Neural cell (in vitro differentiated cells): ENCODE results near the gene KHK. TPM values are rescaled to one million over a fixed set of nuclear protein-coding genes. Genes with fewer than 3 reads are reported as not detected.

Experiments
- H2AFZ ChIP-seq: fragments of 200-600, 300-800 bp; sonication (generic), shearing (Covaris generic); 2 replicates; pipeline ENCODE4 v1.6.0; 2014; ENCODE audit warnings: low read depth, mild to moderate bottlenecking, antibody characterized with exemption, low read length, moderate library complexity
- H3F3A ChIP-seq: fragments of 200-600 bp; shearing (Covaris generic); 2 replicates; pipeline ENCODE4 v1.6.1; 2016; ENCODE audit warnings: mild to moderate bottlenecking, moderate library complexity, mixed read lengths, antibody characterized with exemption, low read length; ENCODE audit not compliant: insufficient read depth, poor library complexity, severe bottlenecking
- H3K27ac ChIP-seq: fragments of 200-600, 300-800 bp; sonication (generic), shearing (Covaris generic); 2 replicates; pipeline ENCODE4 v1.5.1; 2014; ENCODE audit warnings: mild to moderate bottlenecking, low read length, moderate library complexity
- H3K27me3 ChIP-seq: fragments of 300-800, 200-600 bp; sonication (generic), shearing (Covaris generic); 2 replicates; pipeline ENCODE4 v1.6.0; 2014; ENCODE audit warnings: mild to moderate bottlenecking, low read depth, low read length, moderate library complexity; ENCODE audit not compliant: insufficient read depth
- H3K36me3 ChIP-seq: fragments of 300-800, 200-600 bp; sonication (generic), shearing (Covaris generic); 2 replicates; pipeline ENCODE4 v1.5.1; 2014; ENCODE audit warnings: mild to moderate bottlenecking, antibody characterized with exemption, low read length, moderate library complexity; ENCODE audit not compliant: insufficient read depth
- H3K4me2 ChIP-seq: fragments of 300-800, 200-600 bp; sonication (generic), shearing (Covaris generic); 2 replicates; pipeline ENCODE4 v1.6.0; 2014; ENCODE audit warnings: mild to moderate bottlenecking, low read length
- H3K4me3 ChIP-seq: fragments of 300-800, 200-600 bp; sonication (generic), shearing (Covaris generic); 2 replicates; pipeline ENCODE4 v1.5.1; 2014; ENCODE audit warnings: mild to moderate bottlenecking, low read length, moderate library complexity
- H3K79me2 ChIP-seq: fragments of 200-600 bp; shearing (Covaris generic); replicated peaks from 2 replicates; pipeline ENCODE4 v1.6.0; 2014; ENCODE audit warnings: mild to moderate bottlenecking, low read length, moderate library complexity; ENCODE audit not compliant: insufficient read depth
- H3K9ac ChIP-seq: fragments of 300-800, 200-600 bp; sonication (generic), shearing (Covaris generic); 2 replicates; pipeline ENCODE4 v1.6.1; 2016; ENCODE audit warnings: mild to moderate bottlenecking, low read length, mixed read lengths
- H3K9me2 ChIP-seq: fragments of 200-600 bp; shearing (Covaris generic); 2 replicates; pipeline ENCODE4 v1.6.1; 2016; ENCODE audit warnings: mild to moderate bottlenecking, low read length, mixed read lengths; ENCODE audit not compliant: insufficient read depth
- H3K9me3 ChIP-seq: fragments of 200-600, 300-800 bp; sonication (generic), shearing (Covaris generic); 2 replicates; pipeline ENCODE4 v1.6.1; 2016; ENCODE audit warnings: mild to moderate bottlenecking, mixed run types, low read length, moderate library complexity, mixed read lengths
- H4K20me1 ChIP-seq: fragments of 200-600 bp; shearing (Covaris generic); 2 replicates; pipeline ENCODE4 v1.6.1; 2016; ENCODE audit warnings: mild to moderate bottlenecking, mixed run types; ENCODE audit not compliant: insufficient read depth
- EP300 ChIP-seq: fragments of 450-650 bp; conservative IDR thresholded peaks from 2 replicates; pipeline ENCODE4 v1.6.1; 2014; ENCODE audit warnings: antibody characterized with exemption, mild to moderate bottlenecking, moderate library complexity; ENCODE audit not compliant: poor library complexity, severe bottlenecking
- EZH2 ChIP-seq: fragments of 200-600, 300-800 bp; shearing (Covaris generic), sonication (generic); IDR thresholded peaks from 2 replicates; pipeline ENCODE4 v1.6.1; 2014; ENCODE audit warnings: antibody characterized with exemption, low read length, borderline replicate concordance, mild to moderate bottlenecking; ENCODE audit not compliant: insufficient read depth, poor library complexity, severe bottlenecking
- MXI1 ChIP-seq: fragments of 450-650 bp; conservative IDR thresholded peaks from 2 replicates; pipeline ENCODE4 v1.6.1; 2014; ENCODE audit warnings: antibody characterized with exemption, mild to moderate bottlenecking; ENCODE audit not compliant: poor library complexity, severe bottlenecking
- POLR2AphosphoS5 ChIP-seq: IDR thresholded peaks from 2 replicates; pipeline ENCODE4 v1.6.1; 2012
- RAD21 ChIP-seq: fragments of 450-650 bp; conservative IDR thresholded peaks from 2 replicates; pipeline ENCODE4 v1.6.1; 2014; ENCODE audit warnings: antibody characterized with exemption, mild to moderate bottlenecking, moderate library complexity
- SMC3 ChIP-seq: fragments of 450-650 bp; conservative IDR thresholded peaks from 2 replicates; pipeline ENCODE4 v1.6.1; 2014; ENCODE audit warnings: antibody characterized with exemption, mild to moderate bottlenecking, moderate library complexity; ENCODE audit not compliant: poor library complexity
- TAF1 ChIP-seq: IDR thresholded peaks from 2 replicates; pipeline ENCODE4 v1.6.1; 2012; ENCODE audit warnings: low read depth
- polyA plus RNA-seq: library from polyadenylated mRNA; depleted of rRNA; stranded (reverse); fragments of >200 nt; gene quantifications from 2 replicates; pipeline ENCODE4 v1.2.3, GENCODE V29; 2014
- TF ChIP-seq, protein P1 (sequence below): fragments of 450-650 bp; IDR thresholded peaks from 2 replicates; pipeline ENCODE4 v1.5.1; 2014; ENCODE audit warnings: antibody characterized with exemption, mild to moderate bottlenecking, moderate library complexity; ENCODE audit not compliant: poor library complexity, severe bottlenecking
- TF ChIP-seq, protein P2 (sequence below): IDR thresholded peaks from 2 replicates; pipeline ENCODE4 v1.6.1; 2012; ENCODE audit warnings: borderline replicate concordance

KHK gene
- polyA plus RNA-seq, 1 donor from 2014 or later, result 4.1 TPM

DNA sequence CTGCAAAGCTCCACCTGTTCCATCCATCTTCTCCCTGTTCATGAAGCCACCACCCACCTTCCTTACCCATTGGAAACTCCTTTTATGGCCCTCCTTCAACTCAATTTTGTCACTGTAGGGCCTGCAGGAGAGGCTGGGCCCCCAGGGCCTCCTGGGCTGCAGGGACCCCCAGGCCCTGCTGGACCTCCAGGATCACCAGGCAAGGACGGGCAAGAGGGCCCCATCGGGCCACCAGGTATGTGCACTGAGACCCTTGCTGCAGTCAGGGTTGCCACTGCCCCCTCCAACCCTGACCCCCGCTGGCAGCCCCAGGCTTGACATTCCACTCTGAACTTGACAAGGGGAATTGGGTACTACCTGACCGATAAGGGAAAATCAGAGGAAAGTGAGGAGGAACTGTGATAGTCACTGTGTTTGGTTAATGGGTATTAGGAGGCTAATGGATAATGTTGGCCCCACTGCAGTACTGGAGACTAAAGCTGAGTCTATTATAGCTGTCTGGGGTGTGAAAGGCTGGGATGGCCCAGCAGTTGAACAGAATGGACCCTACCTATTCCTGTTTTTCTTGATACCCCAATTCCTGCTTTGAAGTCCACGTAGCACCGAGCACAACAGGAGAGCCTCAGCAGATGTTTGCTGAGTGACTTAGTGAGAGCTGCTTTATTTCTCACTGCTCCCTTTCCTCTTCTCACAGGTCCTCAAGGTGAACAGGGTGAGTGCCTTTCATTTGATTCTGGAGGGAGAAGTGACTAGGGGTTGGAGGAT lies 2.1 kb upstream of the KHK start:
- Histone ChIP-seq H3F3A (no peaks in the 10 kb centered on the region), H3K79me2 (no peaks in the 10 kb centered on the region), H4K20me1 (no peaks in the 10 kb centered on the region), H3K9me2 (no peaks in the 10 kb centered on the region), H3K27me3 (peaks cover 10% of the 10 kb centered on the region), H3K4me3 (no peak overlapping the region), H3K27ac (no peak overlapping the region), H3K4me2 (no peak overlapping the region), H2AFZ (no peak overlapping the region), H3K36me3 (no peaks in the 10 kb centered on the region), H3K9ac (no peak overlapping the region), H3K9me3 (no peaks in the 10 kb centered on the region)
- no peak for TF ChIP-seq POLR2AphosphoS5
- TF ChIP-seq SMC3, result no peak
- TF ChIP-seq TAF1, result no peak
- no peak for TF ChIP-seq EP300
- no peak for TF ChIP-seq EZH2
- TF ChIP-seq MXI1, result no peak
- TF ChIP-seq, protein P1, sequence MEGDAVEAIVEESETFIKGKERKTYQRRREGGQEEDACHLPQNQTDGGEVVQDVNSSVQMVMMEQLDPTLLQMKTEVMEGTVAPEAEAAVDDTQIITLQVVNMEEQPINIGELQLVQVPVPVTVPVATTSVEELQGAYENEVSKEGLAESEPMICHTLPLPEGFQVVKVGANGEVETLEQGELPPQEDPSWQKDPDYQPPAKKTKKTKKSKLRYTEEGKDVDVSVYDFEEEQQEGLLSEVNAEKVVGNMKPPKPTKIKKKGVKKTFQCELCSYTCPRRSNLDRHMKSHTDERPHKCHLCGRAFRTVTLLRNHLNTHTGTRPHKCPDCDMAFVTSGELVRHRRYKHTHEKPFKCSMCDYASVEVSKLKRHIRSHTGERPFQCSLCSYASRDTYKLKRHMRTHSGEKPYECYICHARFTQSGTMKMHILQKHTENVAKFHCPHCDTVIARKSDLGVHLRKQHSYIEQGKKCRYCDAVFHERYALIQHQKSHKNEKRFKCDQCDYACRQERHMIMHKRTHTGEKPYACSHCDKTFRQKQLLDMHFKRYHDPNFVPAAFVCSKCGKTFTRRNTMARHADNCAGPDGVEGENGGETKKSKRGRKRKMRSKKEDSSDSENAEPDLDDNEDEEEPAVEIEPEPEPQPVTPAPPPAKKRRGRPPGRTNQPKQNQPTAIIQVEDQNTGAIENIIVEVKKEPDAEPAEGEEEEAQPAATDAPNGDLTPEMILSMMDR, result no peak
- TF ChIP-seq RAD21, result no peak
- TF ChIP-seq, protein P2, sequence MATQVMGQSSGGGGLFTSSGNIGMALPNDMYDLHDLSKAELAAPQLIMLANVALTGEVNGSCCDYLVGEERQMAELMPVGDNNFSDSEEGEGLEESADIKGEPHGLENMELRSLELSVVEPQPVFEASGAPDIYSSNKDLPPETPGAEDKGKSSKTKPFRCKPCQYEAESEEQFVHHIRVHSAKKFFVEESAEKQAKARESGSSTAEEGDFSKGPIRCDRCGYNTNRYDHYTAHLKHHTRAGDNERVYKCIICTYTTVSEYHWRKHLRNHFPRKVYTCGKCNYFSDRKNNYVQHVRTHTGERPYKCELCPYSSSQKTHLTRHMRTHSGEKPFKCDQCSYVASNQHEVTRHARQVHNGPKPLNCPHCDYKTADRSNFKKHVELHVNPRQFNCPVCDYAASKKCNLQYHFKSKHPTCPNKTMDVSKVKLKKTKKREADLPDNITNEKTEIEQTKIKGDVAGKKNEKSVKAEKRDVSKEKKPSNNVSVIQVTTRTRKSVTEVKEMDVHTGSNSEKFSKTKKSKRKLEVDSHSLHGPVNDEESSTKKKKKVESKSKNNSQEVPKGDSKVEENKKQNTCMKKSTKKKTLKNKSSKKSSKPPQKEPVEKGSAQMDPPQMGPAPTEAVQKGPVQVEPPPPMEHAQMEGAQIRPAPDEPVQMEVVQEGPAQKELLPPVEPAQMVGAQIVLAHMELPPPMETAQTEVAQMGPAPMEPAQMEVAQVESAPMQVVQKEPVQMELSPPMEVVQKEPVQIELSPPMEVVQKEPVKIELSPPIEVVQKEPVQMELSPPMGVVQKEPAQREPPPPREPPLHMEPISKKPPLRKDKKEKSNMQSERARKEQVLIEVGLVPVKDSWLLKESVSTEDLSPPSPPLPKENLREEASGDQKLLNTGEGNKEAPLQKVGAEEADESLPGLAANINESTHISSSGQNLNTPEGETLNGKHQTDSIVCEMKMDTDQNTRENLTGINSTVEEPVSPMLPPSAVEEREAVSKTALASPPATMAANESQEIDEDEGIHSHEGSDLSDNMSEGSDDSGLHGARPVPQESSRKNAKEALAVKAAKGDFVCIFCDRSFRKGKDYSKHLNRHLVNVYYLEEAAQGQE, result no peak

DNA sequence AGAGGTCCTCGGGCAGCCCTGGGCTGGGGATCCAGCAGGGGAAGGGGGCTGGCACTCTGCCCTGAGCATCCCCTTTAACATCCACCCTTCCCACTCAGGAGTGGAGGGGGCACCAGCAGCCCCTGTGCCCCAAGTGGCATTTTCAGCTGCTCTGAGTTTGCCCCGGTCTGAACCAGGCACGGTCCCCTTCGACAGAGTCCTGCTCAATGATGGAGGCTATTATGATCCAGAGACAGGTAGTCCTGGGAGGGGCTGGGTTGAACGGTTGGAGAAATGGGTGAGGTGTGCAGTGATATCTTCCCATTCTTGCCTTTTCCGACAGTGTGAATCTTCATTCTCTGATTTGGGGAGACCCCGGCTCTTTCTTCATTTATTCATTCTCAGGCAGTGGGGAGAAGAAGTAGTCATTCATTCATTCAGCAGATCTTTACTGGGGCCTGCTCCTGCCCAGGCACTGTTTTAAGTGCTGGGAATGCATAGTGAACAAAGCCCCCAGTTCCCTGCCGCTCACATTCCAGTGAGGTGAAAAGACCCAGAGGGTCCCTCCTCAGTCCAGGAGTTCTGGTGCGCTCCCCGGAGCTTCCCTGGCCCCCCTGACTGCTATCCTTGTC lies 1.4 kb upstream of the KHK start:
- Histone ChIP-seq H3K27me3 (peaks cover 10% of the 10 kb centered on the region), H3K4me3 (peak overlapping the region; percentile 80), H2AFZ (no peak overlapping the region), H3K4me2 (peak overlapping the region; percentile 59), H3K9me2 (no peaks in the 10 kb centered on the region), H3K9ac (peak overlapping the region; percentile 83), H3K27ac (no peak overlapping the region), H3K36me3 (no peaks in the 10 kb centered on the region), H4K20me1 (no peaks in the 10 kb centered on the region), H3F3A (no peaks in the 10 kb centered on the region), H3K9me3 (no peaks in the 10 kb centered on the region), H3K79me2 (no peaks in the 10 kb centered on the region)
- TF ChIP-seq MXI1, result no peak
- no peak for TF ChIP-seq EZH2
- no peak for TF ChIP-seq SMC3
- TF ChIP-seq TAF1, result no peak
- no peak for TF ChIP-seq EP300
- TF ChIP-seq, protein P1, result no peak
- no peak for TF ChIP-seq POLR2AphosphoS5
- TF ChIP-seq, protein P2, result no peak
- TF ChIP-seq RAD21, result no peak
